ENCODE results near the gene RALBP1.

RALBP1 gene

GRCh38 chr18:9549405-9549804 is 74.1 kb downstream of the RALBP1 start:
- TF ChIP-seq ZBTB7A (IDR thresholded peaks at IDR 0.05; ENCODE audit: low read depth), result no peak
- peak; percentile 36 for TF ChIP-seq RAD21 (IDR thresholded peaks at IDR 0.05; ENCODE audit: low read depth)

GRCh38 chr18:9550429-9550828 is 75.1 kb downstream of the RALBP1 start:
- TF ChIP-seq YY1 (IDR thresholded peaks at IDR 0.05; ENCODE audit: low read depth) (no peak), USF1 (IDR thresholded peaks at IDR 0.05) (no peak), MAX (IDR thresholded peaks at IDR 0.05) (no peak), NFIC (IDR thresholded peaks at IDR 0.05) (no peak), EP300 (IDR thresholded peaks at IDR 0.05; ENCODE audit: borderline replicate concordance) (no peak), TAF1 (IDR thresholded peaks at IDR 0.05; ENCODE audit: low read depth) (no peak), CREB1 (IDR thresholded peaks at IDR 0.05; ENCODE audit: low read depth) (no peak), RAD21 (IDR thresholded peaks at IDR 0.05; ENCODE audit: low read depth) (no peak), TEAD4 (IDR thresholded peaks at IDR 0.05) (no peak), CEBPB (IDR thresholded peaks at IDR 0.05) (no peak), FOXM1 (IDR thresholded peaks at IDR 0.05; ENCODE audit: borderline replicate concordance, low read depth) (no peak), TCF12 (IDR thresholded peaks at IDR 0.05; ENCODE audit: low read depth) (no peak), REST (IDR thresholded peaks at IDR 0.05; ENCODE audit: low read depth) (no peak)

- TF ChIP-seq TEAD4 (IDR thresholded peaks at IDR 0.05) (no peak), RAD21 (IDR thresholded peaks at IDR 0.05; ENCODE audit: low read depth) (no peak), CREB1 (IDR thresholded peaks at IDR 0.05; ENCODE audit: low read depth) (no peak), USF1 (IDR thresholded peaks at IDR 0.05) (no peak), NFIC (IDR thresholded peaks at IDR 0.05) (no peak), FOXM1 (IDR thresholded peaks at IDR 0.05; ENCODE audit: borderline replicate concordance, low read depth) (no peak), TAF1 (IDR thresholded peaks at IDR 0.05; ENCODE audit: low read depth) (no peak), TCF12 (IDR thresholded peaks at IDR 0.05; ENCODE audit: low read depth) (no peak), EGR1 (IDR thresholded peaks at IDR 0.05) (no peak), EP300 (IDR thresholded peaks at IDR 0.05; ENCODE audit: borderline replicate concordance) (no peak), MAX (IDR thresholded peaks at IDR 0.05) (no peak), REST (IDR thresholded peaks at IDR 0.05; ENCODE audit: low read depth) (no peak)
Observed at GRCh38 chr18:9552191-9552590, 76.9 kb downstream of the RALBP1 start.

GRCh38 chr18:9552616-9553015 is 77.3 kb downstream of the RALBP1 start:
- TF ChIP-seq TAF1 (IDR thresholded peaks at IDR 0.05; ENCODE audit: low read depth) (no peak), ZBTB7A (IDR thresholded peaks at IDR 0.05; ENCODE audit: low read depth) (no peak), CEBPB (IDR thresholded peaks at IDR 0.05) (no peak), MAX (IDR thresholded peaks at IDR 0.05) (no peak), RAD21 (IDR thresholded peaks at IDR 0.05; ENCODE audit: low read depth) (no peak), NFIC (IDR thresholded peaks at IDR 0.05) (no peak), TEAD4 (IDR thresholded peaks at IDR 0.05) (no peak), TCF12 (IDR thresholded peaks at IDR 0.05; ENCODE audit: low read depth) (no peak), FOXM1 (IDR thresholded peaks at IDR 0.05; ENCODE audit: borderline replicate concordance, low read depth) (no peak), YY1 (IDR thresholded peaks at IDR 0.05; ENCODE audit: low read depth) (no peak), REST (IDR thresholded peaks at IDR 0.05; ENCODE audit: low read depth) (no peak)
